ENCODE measurements around the gene ANKRD33B.

GRCh38 chr5:10690460-10691440 is 126.9 kb downstream of the ANKRD33B start:
- TF ChIP-seq CTCF (IDR thresholded peaks at IDR 0.05) = no peak
- TF ChIP-seq POLR2AphosphoS5 (IDR thresholded peaks at IDR 0.05) = no peak
- TF ChIP-seq EP300 (IDR thresholded peaks at IDR 0.05) = no peak

All from suprapubic skin (tissue), 4 donors.